Dendritic cell treated with granulocyte-macrophage colony-stimulating factor and Interleukin-4, amounts not matched to agents 40 ng/mL and 50 ng/mL, for 4 days (primary cell): ENCODE data around the gene SLC22A15.
"Not testable (repeated sequence)": the region's sequence is repeated elsewhere in the genome, so short reads cannot be mapped to it uniquely, and the experiment has no call there.

ENCODE experiments used
- H3K27ac Mint-ChIP-seq: one replicate; pipeline ENCODE4 v1.8.0; 2022; ENCODE audit warnings: mild to moderate bottlenecking, mixed read lengths
- H3K27me3 Mint-ChIP-seq: one replicate; pipeline ENCODE4 v1.8.0; 2022; ENCODE audit warnings: mild to moderate bottlenecking, mixed read lengths
- H3K36me3 Mint-ChIP-seq: one replicate; pipeline ENCODE4 v1.8.0; 2022; ENCODE audit warnings: low read depth, mixed read lengths
- H3K4me1 Mint-ChIP-seq: one replicate; pipeline ENCODE4 v1.8.0; 2022; ENCODE audit warnings: low read depth, mixed read lengths
- H3K4me3 Mint-ChIP-seq: one replicate; pipeline ENCODE4 v1.8.0; 2022; ENCODE audit warnings: mild to moderate bottlenecking, moderate library complexity, mixed read lengths
- H3K9me3 Mint-ChIP-seq: one replicate; pipeline ENCODE4 v1.8.0; 2022; ENCODE audit warnings: mixed read lengths
- intact Hi-C: fragments of 100-400 bp; cut with micrococcal nuclease; formaldehyde crosslinking; loops from one replicate; pipeline ENCODE4 v1.15.0; 2022

The SLC22A15 gene

GRCh38 chr1:115976062-115976920, at the start of gene SLC22A15:
TSS of gene SLC22A15 (plus strand) at chr1:115976513. CDS start at chr1:115976628, 115 bp downstream.
- intact Hi-C loops: no loop called here
- no peaks in the 10 kb centered on the region for H3K27me3 Mint-ChIP-seq
- H3K9me3 Mint-ChIP-seq: no peaks in the 10 kb centered on the region

GRCh38 chr1:115927971-115928370, 48.3 kb upstream of the SLC22A15 start:
- no peak overlapping the region for H3K4me3 Mint-ChIP-seq
- no peak overlapping the region for H3K27ac Mint-ChIP-seq
- no peaks in the 10 kb centered on the region for H3K4me1 Mint-ChIP-seq
- intact Hi-C loops: no loop called here
- H3K27me3 Mint-ChIP-seq: no peaks in the 10 kb centered on the region
- H3K9me3 Mint-ChIP-seq: peaks cover 8% of the 10 kb centered on the region
- no peaks in the 10 kb centered on the region for H3K36me3 Mint-ChIP-seq

More at GRCh38 chr1:115976062-115976920, at the start of gene SLC22A15:
- H3K27ac Mint-ChIP-seq: peak within 1 kb of the TSS; percentile 91
- no peaks in the 10 kb centered on the region for H3K36me3 Mint-ChIP-seq
- H3K4me3 Mint-ChIP-seq: peak within 1 kb of the TSS; percentile 77
- peaks cover 33% of the 10 kb centered on the region for H3K4me1 Mint-ChIP-seq

GRCh38 chr1:115929881-115930280, 46.4 kb upstream of the SLC22A15 start:
- Mint-ChIP-seq H3K27me3 (no peaks in the 10 kb centered on the region), H3K27ac (no peak overlapping the region), H3K9me3 (peaks cover 8% of the 10 kb centered on the region), H3K4me1 (no peaks in the 10 kb centered on the region), H3K4me3 (no peak overlapping the region), H3K36me3 (no peaks in the 10 kb centered on the region)
- intact Hi-C loops: no loop called here

- Mint-ChIP-seq H3K4me1 (no peaks in the 10 kb centered on the region), H3K27ac (no peak overlapping the region)
Measured at GRCh38 chr1:115933625-115934024, 42.7 kb upstream of the SLC22A15 start.

GRCh38 chr1:115939455-115939854, 36.9 kb upstream of the SLC22A15 start:
- Mint-ChIP-seq H3K4me3 (no peak overlapping the region), H3K36me3 (no peaks in the 10 kb centered on the region), H3K27me3 (no peaks in the 10 kb centered on the region), H3K4me1 (peaks cover 4% of the 10 kb centered on the region), H3K9me3 (peaks cover 9% of the 10 kb centered on the region), H3K27ac (no peak overlapping the region)
- intact Hi-C loops: no loop called here

More at GRCh38 chr1:115933625-115934024, 42.7 kb upstream of the SLC22A15 start:
- Mint-ChIP-seq H3K27me3 (no peaks in the 10 kb centered on the region), H3K9me3 (peaks cover 8% of the 10 kb centered on the region), H3K4me3 (no peak overlapping the region), H3K36me3 (no peaks in the 10 kb centered on the region)
- intact Hi-C loops: no loop called here

GRCh38 chr1:115946116-115946515, 30.2 kb upstream of the SLC22A15 start:
- H3K4me3 Mint-ChIP-seq: no peak overlapping the region
- H3K27ac Mint-ChIP-seq: no peak overlapping the region

GRCh38 chr1:115949156-115949555, 27.2 kb upstream of the SLC22A15 start:
- Mint-ChIP-seq H3K9me3 (no peaks in the 10 kb centered on the region), H3K27ac (no peak overlapping the region), H3K4me3 (no peak overlapping the region), H3K27me3 (no peaks in the 10 kb centered on the region), H3K36me3 (no peaks in the 10 kb centered on the region), H3K4me1 (peaks cover 13% of the 10 kb centered on the region)
- intact Hi-C loops: no loop called here

More at GRCh38 chr1:115946116-115946515, 30.2 kb upstream of the SLC22A15 start:
- peaks cover 14% of the 10 kb centered on the region for H3K4me1 Mint-ChIP-seq
- no peaks in the 10 kb centered on the region for H3K27me3 Mint-ChIP-seq
- no peaks in the 10 kb centered on the region for H3K9me3 Mint-ChIP-seq
- intact Hi-C loops: no loop called here
- H3K36me3 Mint-ChIP-seq: no peaks in the 10 kb centered on the region

- Mint-ChIP-seq H3K36me3 (no peaks in the 10 kb centered on the region), H3K4me1 (no peaks in the 10 kb centered on the region), H3K27me3 (no peaks in the 10 kb centered on the region), H3K9me3 (no peaks in the 10 kb centered on the region), H3K4me3 (no peak overlapping the region), H3K27ac (no peak overlapping the region)
- intact Hi-C loops: no loop called here
Measured at GRCh38 chr1:115951560-115951959, 24.8 kb upstream of the SLC22A15 start.

GRCh38 chr1:115952547-115952946, 23.8 kb upstream of the SLC22A15 start:
- H3K36me3 Mint-ChIP-seq: no peaks in the 10 kb centered on the region
- H3K9me3 Mint-ChIP-seq: no peaks in the 10 kb centered on the region
- H3K4me3 Mint-ChIP-seq: no peak overlapping the region
- H3K4me1 Mint-ChIP-seq: no peaks in the 10 kb centered on the region
- H3K27me3 Mint-ChIP-seq: no peaks in the 10 kb centered on the region
- intact Hi-C loops: no loop called here
- no peak overlapping the region for H3K27ac Mint-ChIP-seq

GRCh38 chr1:115953180-115953579, 23.1 kb upstream of the SLC22A15 start:
- Mint-ChIP-seq H3K27me3 (no peaks in the 10 kb centered on the region), H3K27ac (no peak overlapping the region), H3K4me1 (no peaks in the 10 kb centered on the region), H3K36me3 (no peaks in the 10 kb centered on the region), H3K9me3 (no peaks in the 10 kb centered on the region), H3K4me3 (no peak overlapping the region)
- intact Hi-C loops: no loop called here

- intact Hi-C loops: no loop called here
- Mint-ChIP-seq H3K4me3 (no peak overlapping the region), H3K9me3 (no peaks in the 10 kb centered on the region), H3K36me3 (no peaks in the 10 kb centered on the region), H3K27ac (no peak overlapping the region), H3K27me3 (no peaks in the 10 kb centered on the region), H3K4me1 (no peaks in the 10 kb centered on the region)
Measured at GRCh38 chr1:115954684-115955083, 21.6 kb upstream of the SLC22A15 start.

- Mint-ChIP-seq H3K27me3 (no peaks in the 10 kb centered on the region), H3K9me3 (no peaks in the 10 kb centered on the region), H3K27ac (no peak overlapping the region), H3K4me3 (no peak overlapping the region), H3K36me3 (no peaks in the 10 kb centered on the region), H3K4me1 (no peaks in the 10 kb centered on the region)
- intact Hi-C loops: no loop called here
Measured at GRCh38 chr1:115955228-115955627, 21.1 kb upstream of the SLC22A15 start.

GRCh38 chr1:115958866-115959265, 17.4 kb upstream of the SLC22A15 start:
- H3K27ac Mint-ChIP-seq: no peak overlapping the region
- intact Hi-C loops: no loop called here
- H3K36me3 Mint-ChIP-seq: no peaks in the 10 kb centered on the region
- H3K4me3 Mint-ChIP-seq: no peak overlapping the region
- no peaks in the 10 kb centered on the region for H3K27me3 Mint-ChIP-seq
- no peaks in the 10 kb centered on the region for H3K9me3 Mint-ChIP-seq
- H3K4me1 Mint-ChIP-seq: no peaks in the 10 kb centered on the region

- no peaks in the 10 kb centered on the region for H3K4me1 Mint-ChIP-seq
Measured at GRCh38 chr1:115969509-115969908, 6.8 kb upstream of the SLC22A15 start.

GRCh38 chr1:115971778-115972177, 4.5 kb upstream of the SLC22A15 start:
- H3K36me3 Mint-ChIP-seq, H3K4me3 Mint-ChIP-seq, H3K4me1 Mint-ChIP-seq, H3K9me3 Mint-ChIP-seq, H3K27ac Mint-ChIP-seq, H3K27me3 Mint-ChIP-seq, intact Hi-C loops: not testable (repeated sequence)

More at GRCh38 chr1:115969509-115969908, 6.8 kb upstream of the SLC22A15 start:
- Mint-ChIP-seq H3K36me3 (no peaks in the 10 kb centered on the region), H3K4me3 (no peak overlapping the region), H3K27ac (no peak overlapping the region), H3K27me3 (no peaks in the 10 kb centered on the region), H3K9me3 (no peaks in the 10 kb centered on the region)
- intact Hi-C loops: no loop called here
